Activated CD4-positive, alpha-beta T cell treated with anti-CD3 and anti-CD28 coated beads, Interleukin-2, Interleukin-6, amounts not matched to agents 100 ng/mL and 50 ng/mL, durations not matched to agents 16 hours and 8 hours (primary cell): ENCODE results near the gene CKB.

ENCODE experiments used
- DNase-seq: peaks from one replicate; pipeline ENCODE4 v3.0.0-alpha.2; 2020

CKB gene

DNA sequence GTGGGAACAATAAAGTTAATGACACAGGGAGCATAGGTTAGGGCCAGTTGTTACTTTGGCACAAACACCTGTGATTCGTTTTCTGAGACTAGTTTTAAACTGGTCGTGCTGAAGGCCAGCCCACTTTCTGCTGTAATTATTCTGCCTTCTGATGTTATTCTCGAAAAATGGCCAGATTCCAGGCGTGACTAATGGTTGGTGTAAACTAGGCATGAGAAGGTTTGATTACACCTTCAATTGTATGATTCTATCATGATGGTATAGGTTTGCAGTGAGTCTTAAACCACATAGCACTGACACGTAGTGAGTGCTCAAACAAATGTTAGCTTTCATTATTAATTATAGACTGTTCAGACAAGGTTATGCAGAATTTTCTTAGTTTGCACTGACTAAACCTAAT is 39.0 kb downstream of the CKB start:
- no peak for DNase-seq

DNA sequence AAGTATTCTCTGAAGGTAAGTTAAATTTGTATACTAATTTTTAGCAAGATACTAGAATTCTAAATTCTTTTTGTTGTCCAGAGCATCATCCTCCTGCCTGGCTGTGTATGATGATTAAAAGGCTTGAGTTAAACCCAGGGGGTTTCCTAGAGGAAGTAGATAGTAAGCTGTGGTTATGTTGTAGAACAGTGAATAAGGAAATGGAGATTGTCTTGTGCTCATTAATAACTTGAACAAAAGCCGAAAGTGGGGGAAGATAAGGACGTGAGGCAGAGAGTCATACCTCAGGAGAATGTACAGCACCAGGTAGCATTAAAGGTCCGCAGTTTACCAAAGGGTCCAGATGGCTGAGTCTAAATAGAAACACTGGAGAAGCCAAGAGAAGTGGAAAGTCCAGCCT is 42.0 kb downstream of the CKB start:
- DNase-seq = peak; percentile 25

DNA sequence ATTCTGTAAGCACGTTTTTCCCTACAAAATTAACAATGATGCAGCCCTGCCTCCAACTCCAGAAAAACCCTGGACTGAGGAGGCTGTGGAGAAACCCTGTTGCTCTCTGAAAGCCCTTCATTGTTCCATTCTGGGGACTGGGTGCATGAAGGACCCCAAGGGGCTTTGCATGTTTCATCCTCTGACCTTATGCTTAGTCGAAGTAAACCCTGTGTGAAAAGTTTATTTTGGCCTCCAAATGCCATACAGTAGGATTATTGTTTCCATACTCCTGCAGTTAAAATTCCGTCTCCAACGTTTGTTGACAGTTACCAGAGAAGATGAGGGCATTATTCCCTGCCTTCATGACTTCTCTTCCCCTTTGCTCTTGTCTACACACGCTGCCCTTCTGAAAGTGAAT is 46.0 kb downstream of the CKB start:
- no peak for DNase-seq

DNA sequence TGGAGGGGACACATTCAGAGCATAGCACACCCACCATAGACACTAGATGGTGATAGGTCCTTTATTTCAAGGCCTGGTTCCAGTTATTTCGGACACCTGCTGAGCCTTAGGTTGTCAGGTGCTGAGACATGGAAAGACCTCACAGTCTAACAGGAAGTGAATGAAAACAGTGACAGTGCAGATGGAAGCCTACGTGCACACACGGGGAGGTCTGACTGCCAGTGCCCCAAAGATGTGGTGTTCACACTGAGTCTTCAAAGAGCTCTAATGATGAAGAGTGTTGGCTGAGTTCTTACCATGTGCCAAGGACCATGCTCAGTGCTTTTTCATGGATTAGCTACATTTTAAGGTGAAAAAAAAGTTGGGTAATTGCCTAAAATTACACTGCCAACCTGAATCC is 46.6 kb downstream of the CKB start:
- DNase-seq = no peak

DNA sequence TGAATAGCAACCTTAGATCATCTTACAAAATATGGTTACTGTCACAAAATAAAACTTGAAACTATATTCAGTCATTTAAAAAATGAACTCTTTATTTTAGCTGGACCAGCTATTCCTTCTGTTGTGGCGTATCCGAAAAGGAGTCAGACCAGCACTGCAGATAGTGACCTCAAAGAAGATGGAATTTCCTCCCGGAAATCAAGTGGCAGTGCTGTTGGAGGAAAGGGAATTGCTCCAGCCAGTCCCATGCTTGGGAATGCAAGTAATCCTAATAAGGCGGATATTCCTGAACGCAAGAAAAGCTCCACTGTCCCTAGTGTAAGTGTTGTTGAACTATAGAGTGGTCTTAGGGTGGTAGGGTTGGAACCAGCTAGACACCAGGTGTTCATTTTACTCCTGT is 47.7 kb downstream of the CKB start:
- no peak for DNase-seq

DNA sequence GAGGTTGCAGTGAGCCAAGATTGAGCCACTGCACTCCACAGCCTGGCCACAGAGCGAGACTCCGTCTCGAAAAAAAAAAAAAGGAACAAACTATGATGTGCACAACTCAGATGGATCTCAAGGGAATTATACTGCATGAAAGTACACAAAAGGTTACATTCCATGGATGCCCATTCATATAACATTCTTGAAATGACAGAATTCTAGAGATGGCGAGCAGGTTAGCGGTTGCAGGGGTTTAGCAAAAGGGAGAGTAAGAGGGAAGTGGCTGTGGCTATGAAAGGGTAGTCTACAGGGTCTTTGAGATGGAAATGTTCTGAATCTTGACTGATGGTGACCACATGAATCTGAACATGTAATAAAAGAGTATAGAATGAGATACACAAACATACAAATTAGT is 49.7 kb downstream of the CKB start:
- peak; percentile 8 for DNase-seq
